ENCODE results near the gene TTBK1.

TTBK1 gene

DNA sequence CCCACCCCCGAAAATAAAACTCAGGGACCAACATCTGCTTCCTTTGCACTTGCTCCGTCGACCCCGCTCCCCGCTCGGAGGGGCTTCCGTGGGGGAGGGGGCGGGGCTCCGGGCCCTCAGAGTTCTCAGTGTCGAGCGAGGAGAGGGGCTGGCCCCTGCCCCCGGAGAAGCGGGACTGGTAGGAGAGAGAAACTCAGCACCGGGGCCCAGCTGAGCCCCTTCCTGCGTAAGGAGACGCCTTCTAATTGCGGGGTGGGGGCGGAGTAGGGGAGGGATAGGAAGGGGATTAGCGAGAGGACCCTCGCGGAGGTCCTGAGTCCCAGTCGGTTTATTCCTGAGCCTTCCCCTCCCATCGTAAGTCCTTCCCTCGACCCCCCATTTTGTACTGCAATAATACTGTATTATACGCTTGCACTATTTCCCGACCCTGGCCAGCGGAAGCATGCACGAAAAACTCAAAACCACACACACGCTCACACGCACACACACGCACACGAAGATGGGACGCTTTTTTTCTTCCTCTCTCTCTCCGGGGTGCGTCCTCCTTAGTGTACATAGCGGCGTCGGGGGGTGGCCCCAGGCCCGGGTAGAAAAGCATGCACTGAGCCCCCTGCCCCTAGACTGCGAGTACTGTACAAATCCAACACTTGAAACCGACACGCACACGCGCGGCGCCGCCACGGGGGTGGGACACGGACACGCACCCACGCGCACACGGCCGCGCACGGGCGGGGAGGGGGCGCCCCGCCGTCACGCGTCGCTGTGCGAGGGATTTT lies 32.7 kb downstream of the TTBK1 start:
- Histone ChIP-seq H3K27me3 (ENCODE audit: low read depth, low read length) (peaks cover 15% of the 10 kb centered on the region; the same call in 1 of the 2 replicates), H3K9me3 (ENCODE audit: insufficient read depth, low read length) (no peaks in the 10 kb centered on the region), H2AFZ (ENCODE audit: low read depth, low read length) (peak overlapping the region; percentile 51), H3K4me1 (ENCODE audit: low read length) (peaks cover 20% of the 10 kb centered on the region), H3K27ac (ENCODE audit: low read length) (no peak overlapping the region), H3K4me2 (ENCODE audit: low read length) (peak overlapping the region; percentile 74), H4K20me1 (ENCODE audit: insufficient read depth, low read length) (no peaks in the 10 kb centered on the region), H3K4me3 (ENCODE audit: low read length) (peak overlapping the region; percentile 69), H3K79me2 (ENCODE audit: low read length) (no peaks in the 10 kb centered on the region), H3K36me3 (replicated peaks; ENCODE audit: low read depth, low read length) (no peaks in the 10 kb centered on the region), H3K9ac (ENCODE audit: low read length) (peak overlapping the region; percentile 9)
- TF ChIP-seq EZH2phosphoT487 (IDR thresholded peaks at IDR 0.05; ENCODE audit: low read depth), result no peak
- no peak for TF ChIP-seq CTCF (IDR thresholded peaks at IDR 0.05; ENCODE audit: low read depth, low read length)

- H2AFZ ChIP-seq (ENCODE audit: low read depth, low read length), result no peak overlapping the region
- H3K27me3 ChIP-seq (ENCODE audit: low read depth, low read length), result peaks cover 15% of the 10 kb centered on the region; the same call in 1 of the 2 replicates
- H3K79me2 ChIP-seq (ENCODE audit: low read length), result no peaks in the 10 kb centered on the region
- no peaks in the 10 kb centered on the region for H3K9me3 ChIP-seq (ENCODE audit: insufficient read depth, low read length)
- H3K36me3 ChIP-seq (replicated peaks; ENCODE audit: low read depth, low read length), result no peaks in the 10 kb centered on the region
- peaks cover 12% of the 10 kb centered on the region for H3K4me1 ChIP-seq (ENCODE audit: low read length)
- peak overlapping the region; percentile 69 for H3K4me3 ChIP-seq (ENCODE audit: low read length)
- H3K9ac ChIP-seq (ENCODE audit: low read length), result peak overlapping the region; percentile 9; the same call in 1 of the 2 replicates
- no peaks in the 10 kb centered on the region for H4K20me1 ChIP-seq (ENCODE audit: insufficient read depth, low read length)
- H3K27ac ChIP-seq (ENCODE audit: low read length), result no peak overlapping the region
- TF ChIP-seq CTCF (IDR thresholded peaks at IDR 0.05; ENCODE audit: low read depth, low read length), result no peak
- TF ChIP-seq EZH2phosphoT487 (IDR thresholded peaks at IDR 0.05; ENCODE audit: low read depth), result no peak
- peak overlapping the region; percentile 74 for H3K4me2 ChIP-seq (ENCODE audit: low read length)
Measured at GRCh38 chr6:43276577-43277305, 33.5 kb downstream of the TTBK1 start.

DNA sequence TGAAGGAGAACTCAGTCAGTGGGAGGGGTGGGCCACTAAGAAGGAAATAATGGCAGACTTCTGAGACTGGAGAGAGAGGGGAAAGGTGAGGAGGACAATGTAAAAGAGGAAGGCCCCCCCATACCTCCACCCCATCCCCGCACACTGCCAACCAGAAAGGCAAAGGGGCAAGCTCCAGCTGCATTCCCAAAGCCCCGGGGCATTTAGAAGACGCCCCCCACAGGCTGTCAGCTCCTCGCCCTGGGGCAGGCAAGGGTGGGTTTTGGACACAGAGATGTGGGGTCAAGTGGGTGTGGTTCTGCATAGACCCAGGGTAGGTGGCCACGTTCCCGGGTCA lies 34.0 kb downstream of the TTBK1 start:
- no peak overlapping the region for H2AFZ ChIP-seq (ENCODE audit: low read depth, low read length)

More for the DNA sequence above, 34.0 kb downstream of the TTBK1 start:
- Histone ChIP-seq H3K9me3 (ENCODE audit: insufficient read depth, low read length) (no peaks in the 10 kb centered on the region), H3K4me1 (ENCODE audit: low read length) (peaks cover 9% of the 10 kb centered on the region), H3K27me3 (ENCODE audit: low read depth, low read length) (peaks cover 20% of the 10 kb centered on the region; the same call in 1 of the 2 replicates), H3K36me3 (replicated peaks; ENCODE audit: low read depth, low read length) (no peaks in the 10 kb centered on the region), H3K79me2 (ENCODE audit: low read length) (no peaks in the 10 kb centered on the region), H3K27ac (ENCODE audit: low read length) (no peak overlapping the region), H3K4me3 (ENCODE audit: low read length) (no peak overlapping the region), H3K9ac (ENCODE audit: low read length) (no peak overlapping the region), H4K20me1 (ENCODE audit: insufficient read depth, low read length) (no peaks in the 10 kb centered on the region), H3K4me2 (ENCODE audit: low read length) (no peak overlapping the region)
- TF ChIP-seq EZH2phosphoT487 (IDR thresholded peaks at IDR 0.05; ENCODE audit: low read depth), result no peak
- TF ChIP-seq CTCF (IDR thresholded peaks at IDR 0.05; ENCODE audit: low read depth, low read length), result no peak

All from OCI-LY3 (cell line).